Ovary (tissue), 3 donors: ENCODE results near the gene POLE4.

Experiments used
- POLR2A ChIP-seq: fragments of 450-650 bp; IDR thresholded peaks from one replicate; pipeline ENCODE4 v1.6.1; 2017; ENCODE audit warnings: antibody characterized with exemption, mild to moderate bottlenecking, moderate library complexity
- TF ChIP-seq, protein P1 (sequence below), 3 donors: fragments of 450-650 bp in 2 of 3; fragments of 200-600 bp in 1 of 3; IDR thresholded peaks; one replicate each; pipeline versions ENCODE4 v1.5.1 to v1.8.0; 2016 to 2022; ENCODE audit warnings: antibody characterized with exemption in 3 of 3, mild to moderate bottlenecking in 1 of 3
- donor health status: DM: no; HTN: no; CAD: no.

GRCh38 chr2:74945788-74946331, 12.6 kb upstream of the POLE4 start:
- TF ChIP-seq, protein P1, sequence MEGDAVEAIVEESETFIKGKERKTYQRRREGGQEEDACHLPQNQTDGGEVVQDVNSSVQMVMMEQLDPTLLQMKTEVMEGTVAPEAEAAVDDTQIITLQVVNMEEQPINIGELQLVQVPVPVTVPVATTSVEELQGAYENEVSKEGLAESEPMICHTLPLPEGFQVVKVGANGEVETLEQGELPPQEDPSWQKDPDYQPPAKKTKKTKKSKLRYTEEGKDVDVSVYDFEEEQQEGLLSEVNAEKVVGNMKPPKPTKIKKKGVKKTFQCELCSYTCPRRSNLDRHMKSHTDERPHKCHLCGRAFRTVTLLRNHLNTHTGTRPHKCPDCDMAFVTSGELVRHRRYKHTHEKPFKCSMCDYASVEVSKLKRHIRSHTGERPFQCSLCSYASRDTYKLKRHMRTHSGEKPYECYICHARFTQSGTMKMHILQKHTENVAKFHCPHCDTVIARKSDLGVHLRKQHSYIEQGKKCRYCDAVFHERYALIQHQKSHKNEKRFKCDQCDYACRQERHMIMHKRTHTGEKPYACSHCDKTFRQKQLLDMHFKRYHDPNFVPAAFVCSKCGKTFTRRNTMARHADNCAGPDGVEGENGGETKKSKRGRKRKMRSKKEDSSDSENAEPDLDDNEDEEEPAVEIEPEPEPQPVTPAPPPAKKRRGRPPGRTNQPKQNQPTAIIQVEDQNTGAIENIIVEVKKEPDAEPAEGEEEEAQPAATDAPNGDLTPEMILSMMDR (IDR thresholded peaks at IDR 0.05) = no peak
- TF ChIP-seq POLR2A = no peak
